Esophagus muscularis mucosa (tissue), 4 donors: Measurements from ENCODE around the gene PPA2. TPM values are rescaled to one million over a fixed set of nuclear protein-coding genes. Genes with fewer than 3 reads are reported as not detected.

Source experiments
- DNase-seq: peaks from one replicate; pipeline ENCODE4 v3.0.0-alpha.2; 2017; ENCODE audit errors: extremely low spot score
- H3K27ac ChIP-seq, 4 donors: fragments of 200-600 bp; sonication (generic); replicated peaks in 1 of 4; 1 replicate in 3 of 4; 2 replicates in 1 of 4; pipeline ENCODE4 v1.5.1; 2016 to 2019; ENCODE audit warnings: mild to moderate bottlenecking in 1 of 4
- H3K27me3 ChIP-seq, 4 donors: fragments of 200-600 bp; sonication (generic); one replicate each; pipeline versions ENCODE4 v1.5.1 to v1.6.0; 2016 to 2019
- H3K36me3 ChIP-seq, 4 donors: fragments of 200-600 bp; sonication (generic); one replicate each; pipeline ENCODE4 v1.5.1; 2016 to 2019
- H3K4me1 ChIP-seq, 4 donors: fragments of 200-600 bp; sonication (generic); one replicate each; pipeline ENCODE4 v1.5.1; 2016 to 2019
- H3K4me3 ChIP-seq, 4 donors: fragments of 200-600 bp; sonication (generic); 1 replicate in 2 of 4; 2 replicates in 2 of 4; pipeline ENCODE4 v1.5.1; 2016 to 2019; ENCODE audit warnings: mild to moderate bottlenecking in 4 of 4, moderate library complexity in 1 of 4
- H3K9me3 ChIP-seq, 4 donors: fragments of 200-600 bp; sonication (generic); 1 replicate in 3 of 4; 2 replicates in 1 of 4; pipeline ENCODE4 v1.5.1; 2016 to 2019
- EP300 ChIP-seq: sonication (generic); formaldehyde crosslinking; IDR thresholded peaks from one replicate; pipeline ENCODE4 v1.6.1; 2017; ENCODE audit warnings: antibody characterized with exemption
- POLR2A ChIP-seq: fragments of 450-650 bp; IDR thresholded peaks from one replicate; pipeline ENCODE4 v1.6.1; 2017; ENCODE audit warnings: antibody characterized with exemption, moderate library complexity, mild to moderate bottlenecking, low read depth
- POLR2AphosphoS5 ChIP-seq, 2 donors: sonication (generic); formaldehyde crosslinking; IDR thresholded peaks; one replicate each; pipeline ENCODE4 v1.6.1; 2017; ENCODE audit warnings: antibody characterized with exemption in 2 of 2
- WGBS: methylation state at CpG from one replicate; pipeline ENCODE4 v1.1.5; 2018; 5-methylcytosine and 5-hydroxymethylcytosine counted together
- intact Hi-C: fragments of 100-400 bp; cut with DNase I; formaldehyde crosslinking; loops from one replicate; pipeline ENCODE4 v1.15.1; 2023
- total RNA-seq, 4 donors: library from RNA; depleted of rRNA; stranded (reverse); fragments of >200 nt; gene quantifications; one replicate each; pipeline versions ENCODE4 v1.1.0 to v1.2.1, GENCODE V29; 2016
- TF ChIP-seq, protein P1 (sequence below), 3 experiments: fragments of 200-600 bp in 2 of 3; fragments of 450-650 bp in 1 of 3; sonication (generic) in 2 of 3; IDR thresholded peaks; one replicate each; pipeline ENCODE4 v1.5.1; 2017 to 2019; ENCODE audit warnings: antibody characterized with exemption in 3 of 3, mild to moderate bottlenecking in 2 of 3, moderate library complexity in 1 of 3

The PPA2 gene
- total RNA-seq, 4 donors from 2014 or later = 65.6 to 100 (median 72.5) TPM

DNA sequence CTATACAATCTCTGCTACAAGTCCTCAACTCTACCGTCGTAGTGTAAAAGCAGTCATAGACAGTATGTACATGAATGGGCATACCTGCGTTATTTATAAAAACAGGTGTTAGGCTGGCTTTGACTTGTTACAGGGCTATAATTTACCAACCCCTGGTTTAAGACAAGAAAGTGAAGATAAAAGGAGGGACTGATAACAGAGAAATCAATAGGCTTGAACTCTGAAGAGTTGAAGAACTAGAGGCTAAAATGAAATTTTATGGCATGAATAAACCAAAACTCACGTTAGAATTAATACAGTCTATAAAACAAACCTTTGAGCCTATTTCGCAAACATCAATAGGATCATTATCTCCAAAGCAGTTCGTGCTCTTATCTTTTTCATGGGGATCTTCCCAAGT is 36.2 kb downstream of the PPA2 start:
- intact Hi-C loops = no loop called here
- Histone ChIP-seq H3K4me3 (no peak overlapping the region), H3K9me3 (peaks cover 0 to 8% (median 0%) of the 10 kb centered on the region in 4 donors), H3K27me3 (no peaks in the 10 kb centered on the region), H3K27ac (no peak overlapping the region), H3K4me1 (no peaks in the 10 kb centered on the region), H3K36me3 (peaks cover 10 to 80% (median 42%) of the 10 kb centered on the region in 4 donors)
- TF ChIP-seq EP300 = no peak
- TF ChIP-seq POLR2AphosphoS5 (IDR thresholded peaks at IDR 0.05) = no peak
- TF ChIP-seq, protein P1, sequence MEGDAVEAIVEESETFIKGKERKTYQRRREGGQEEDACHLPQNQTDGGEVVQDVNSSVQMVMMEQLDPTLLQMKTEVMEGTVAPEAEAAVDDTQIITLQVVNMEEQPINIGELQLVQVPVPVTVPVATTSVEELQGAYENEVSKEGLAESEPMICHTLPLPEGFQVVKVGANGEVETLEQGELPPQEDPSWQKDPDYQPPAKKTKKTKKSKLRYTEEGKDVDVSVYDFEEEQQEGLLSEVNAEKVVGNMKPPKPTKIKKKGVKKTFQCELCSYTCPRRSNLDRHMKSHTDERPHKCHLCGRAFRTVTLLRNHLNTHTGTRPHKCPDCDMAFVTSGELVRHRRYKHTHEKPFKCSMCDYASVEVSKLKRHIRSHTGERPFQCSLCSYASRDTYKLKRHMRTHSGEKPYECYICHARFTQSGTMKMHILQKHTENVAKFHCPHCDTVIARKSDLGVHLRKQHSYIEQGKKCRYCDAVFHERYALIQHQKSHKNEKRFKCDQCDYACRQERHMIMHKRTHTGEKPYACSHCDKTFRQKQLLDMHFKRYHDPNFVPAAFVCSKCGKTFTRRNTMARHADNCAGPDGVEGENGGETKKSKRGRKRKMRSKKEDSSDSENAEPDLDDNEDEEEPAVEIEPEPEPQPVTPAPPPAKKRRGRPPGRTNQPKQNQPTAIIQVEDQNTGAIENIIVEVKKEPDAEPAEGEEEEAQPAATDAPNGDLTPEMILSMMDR (IDR thresholded peaks at IDR 0.05) = no peak
- no peak for TF ChIP-seq POLR2A
- DNase-seq = no peak
- WGBS = 95% methylated on average over 6 of the region's 6 CpGs

GRCh38 chr4:105436414-105436813 is 37.4 kb downstream of the PPA2 start:
- Histone ChIP-seq H3K4me3 (no peak overlapping the region), H3K36me3 (peaks cover 10 to 89% (median 36%) of the 10 kb centered on the region in 4 donors), H3K27me3 (no peaks in the 10 kb centered on the region), H3K27ac (no peak overlapping the region), H3K4me1 (no peaks in the 10 kb centered on the region), H3K9me3 (peaks cover 0 to 8% (median 0%) of the 10 kb centered on the region in 4 donors)
- TF ChIP-seq EP300 (no peak), POLR2A (no peak), POLR2AphosphoS5 (IDR thresholded peaks at IDR 0.05) (no peak)
- TF ChIP-seq, protein P1 (IDR thresholded peaks at IDR 0.05) = no peak
- DNase-seq = no peak
- intact Hi-C loops = no loop called here

DNA sequence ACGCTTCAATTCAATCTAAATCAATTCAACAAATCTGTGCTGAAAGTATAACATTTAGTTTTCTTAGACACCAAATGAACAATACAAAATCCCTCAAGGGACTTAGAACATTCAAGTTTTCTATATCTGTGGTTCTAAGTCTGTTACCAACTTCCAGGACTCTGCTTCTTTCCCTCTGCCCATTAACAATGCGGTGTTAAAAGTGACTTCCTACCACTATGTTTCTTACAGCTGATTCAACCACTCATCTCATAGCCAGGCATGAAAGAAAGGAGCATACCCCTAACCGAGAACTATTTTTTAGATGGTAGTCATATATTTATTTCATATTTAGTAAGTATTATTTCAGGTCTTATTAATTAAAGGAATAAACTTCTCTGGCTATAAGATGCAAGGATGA is 38.9 kb downstream of the PPA2 start:
- Histone ChIP-seq H3K4me1 (no peaks in the 10 kb centered on the region), H3K4me3 (no peak overlapping the region), H3K27me3 (no peaks in the 10 kb centered on the region), H3K9me3 (peaks cover 0 to 8% (median 0%) of the 10 kb centered on the region in 4 donors), H3K36me3 (peaks cover 10 to 81% (median 38%) of the 10 kb centered on the region in 4 donors), H3K27ac (no peak overlapping the region)
- TF ChIP-seq, protein P1 (IDR thresholded peaks at IDR 0.05) = no peak
- no peak for TF ChIP-seq POLR2AphosphoS5 (IDR thresholded peaks at IDR 0.05)
- no peak for TF ChIP-seq EP300
- no peak for TF ChIP-seq POLR2A
- no peak for DNase-seq
- 98% methylated on average over 3 of the region's 3 CpGs for WGBS
- intact Hi-C loops = no loop called here

- no peak for DNase-seq
- Histone ChIP-seq H3K36me3 (peaks cover 10 to 74% (median 38%) of the 10 kb centered on the region in 4 donors), H3K27me3 (no peaks in the 10 kb centered on the region), H3K9me3 (peaks cover 0 to 8% (median 0%) of the 10 kb centered on the region in 4 donors), H3K27ac (no peak overlapping the region), H3K4me1 (no peaks in the 10 kb centered on the region), H3K4me3 (no peak overlapping the region)
- WGBS = 62% methylated on average over 3 of the region's 3 CpGs
- TF ChIP-seq POLR2A (no peak), POLR2AphosphoS5 (IDR thresholded peaks at IDR 0.05) (no peak), EP300 (no peak)
- TF ChIP-seq, protein P1 (IDR thresholded peaks at IDR 0.05) = no peak
- intact Hi-C loops = no loop called here
Observed at GRCh38 chr4:105433421-105433820, 40.4 kb downstream of the PPA2 start.

GRCh38 chr4:105432438-105432837 is 41.4 kb downstream of the PPA2 start:
- intact Hi-C loops = no loop called here
- peaks cover 10 to 74% (median 36%) of the 10 kb centered on the region in 4 donors for H3K36me3 ChIP-seq
- WGBS = 96% methylated on average over 4 of the region's 4 CpGs
- no peak overlapping the region for H3K27ac ChIP-seq
- no peak for DNase-seq
- H3K27me3 ChIP-seq = no peaks in the 10 kb centered on the region
- H3K4me3 ChIP-seq = no peak overlapping the region
- H3K9me3 ChIP-seq = peaks cover 0 to 8% (median 0%) of the 10 kb centered on the region in 4 donors
- no peaks in the 10 kb centered on the region for H3K4me1 ChIP-seq
- no peak for TF ChIP-seq EP300
- no peak for TF ChIP-seq POLR2A
- TF ChIP-seq POLR2AphosphoS5 (IDR thresholded peaks at IDR 0.05) = no peak
- TF ChIP-seq, protein P1 (IDR thresholded peaks at IDR 0.05) = no peak
